Effector memory CD8-positive, alpha-beta T cell (primary cell): ENCODE measurements around the gene GOLIM4.
"Not testable (repeated sequence)": the region's sequence is repeated elsewhere in the genome, so short reads cannot be mapped to it uniquely, and the experiment has no call there.

Source experiments
- ATAC-seq: fragments of 150-1000 bp; cut with Tn5 transposase; replicated peaks from 2 replicates; pipeline ENCODE4 v1.10.0; 2021; ENCODE audit warnings: mild to moderate bottlenecking, moderate library complexity
- DNase-seq, 3 experiments: peaks; one replicate each; pipeline ENCODE4 v3.0.0; 2021
- H3K27ac Mint-ChIP-seq, 2 donors: one replicate each; pipeline ENCODE4 v1.8.0; 2022; ENCODE audit warnings: mild to moderate bottlenecking in 2 of 2, mixed read lengths in 2 of 2, moderate library complexity in 2 of 2
- H3K27me3 Mint-ChIP-seq, 2 donors: one replicate each; pipeline ENCODE4 v1.8.0; 2022; ENCODE audit warnings: mixed read lengths in 2 of 2
- H3K36me3 Mint-ChIP-seq: one replicate; pipeline ENCODE4 v1.8.0; 2022; ENCODE audit warnings: mild to moderate bottlenecking, moderate library complexity, mixed read lengths; ENCODE audit not compliant: insufficient read depth
- H3K4me1 Mint-ChIP-seq, 2 donors: one replicate each; pipeline ENCODE4 v1.8.0; 2022; ENCODE audit warnings: low read depth in 2 of 2, mixed read lengths in 2 of 2
- H3K4me3 Mint-ChIP-seq, 2 donors: one replicate each; pipeline ENCODE4 v1.8.0; 2022; ENCODE audit warnings: mild to moderate bottlenecking in 2 of 2, mixed read lengths in 2 of 2, moderate library complexity in 2 of 2
- H3K9me3 Mint-ChIP-seq, 2 donors: one replicate each; pipeline ENCODE4 v1.8.0; 2022; ENCODE audit warnings: mixed read lengths in 2 of 2
- total RNA-seq, 9 experiments: gene quantifications; one replicate each; lab custom pipeline; 2026; lab: John Stamatoyannopoulos, UW

GOLIM4 gene
- total RNA-seq = 1.2 to 15.3 (median 5.3) reads per million in 9 experiments

- H3K4me1 Mint-ChIP-seq = peaks cover 0 to 7% of the 10 kb centered on the region in 2 donors
- H3K27me3 Mint-ChIP-seq = peaks cover 0 to 9% of the 10 kb centered on the region in 2 donors
- H3K9me3 Mint-ChIP-seq = no peaks in the 10 kb centered on the region
- H3K36me3 Mint-ChIP-seq = no peaks in the 10 kb centered on the region
- peak; percentile 4 to 28 (median 19) for DNase-seq
- H3K27ac Mint-ChIP-seq = peak within 1 kb of the TSS in 1 of 2 donors; percentile 75
- peak; percentile 70 for ATAC-seq
- H3K4me3 Mint-ChIP-seq = peak within 1 kb of the TSS; percentile 75 to 85
Measured at GRCh38 chr3:168095611-168096209, at the start of gene GOLIM4. Gene GOLIM4 (minus strand): TSS chr3:168095924. CDS start chr3:168095285, 639 bp downstream.

DNA sequence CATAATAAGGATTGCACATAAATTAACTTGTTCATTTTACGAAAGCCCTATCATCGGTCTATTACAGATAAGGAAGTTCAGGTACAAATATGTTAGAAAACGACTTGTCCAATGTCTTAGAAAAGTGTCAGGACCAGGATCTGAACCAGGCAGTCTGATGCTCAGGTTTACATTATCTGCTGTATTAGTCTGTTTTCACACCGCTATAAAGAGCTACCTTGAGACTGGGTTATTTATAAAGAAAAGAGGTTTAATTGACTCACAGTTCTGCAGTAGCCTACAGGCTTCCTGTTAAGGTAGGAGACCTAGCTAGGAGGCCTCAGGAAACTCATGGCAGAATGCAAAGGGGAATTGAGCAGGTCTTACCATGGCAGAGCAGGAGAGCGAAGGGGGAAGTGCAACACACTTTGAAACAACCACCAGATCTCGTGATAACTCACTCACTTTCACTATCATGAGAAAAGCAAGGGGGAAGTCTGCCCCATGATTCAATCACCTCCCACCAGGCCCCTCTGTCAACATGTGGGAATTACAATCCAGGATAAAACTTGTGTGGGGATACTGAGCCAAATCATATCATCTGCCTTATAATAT, 45.8 kb upstream of the GOLIM4 start:
- Mint-ChIP-seq H3K9me3 (peaks cover 0 to 2% of the 10 kb centered on the region in 2 donors), H3K27me3 (no peaks in the 10 kb centered on the region), H3K36me3 (no peaks in the 10 kb centered on the region), H3K27ac (no peak overlapping the region), H3K4me3 (no peak overlapping the region), H3K4me1 (no peaks in the 10 kb centered on the region)
- no peak for DNase-seq
- no peak for ATAC-seq

GRCh38 chr3:168139947-168140346, 44.2 kb upstream of the GOLIM4 start:
- Mint-ChIP-seq H3K9me3 (peaks cover 0 to 2% of the 10 kb centered on the region in 2 donors), H3K36me3 (no peaks in the 10 kb centered on the region), H3K27ac (no peak overlapping the region), H3K4me1 (no peaks in the 10 kb centered on the region), H3K27me3 (no peaks in the 10 kb centered on the region), H3K4me3 (no peak overlapping the region)
- ATAC-seq (no peak), DNase-seq (no peak)

- H3K4me1 Mint-ChIP-seq = no peaks in the 10 kb centered on the region
- no peaks in the 10 kb centered on the region for H3K27me3 Mint-ChIP-seq
- DNase-seq (no peak), ATAC-seq (no peak)
- H3K27ac Mint-ChIP-seq = no peak overlapping the region
- H3K36me3 Mint-ChIP-seq = no peaks in the 10 kb centered on the region
- H3K9me3 Mint-ChIP-seq = peaks cover 0 to 2% of the 10 kb centered on the region in 2 donors
- H3K4me3 Mint-ChIP-seq = no peak overlapping the region
Measured at GRCh38 chr3:168138421-168138820, 42.7 kb upstream of the GOLIM4 start.

- Mint-ChIP-seq H3K9me3 (no peaks in the 10 kb centered on the region), H3K4me1 (no peaks in the 10 kb centered on the region), H3K4me3 (no peak overlapping the region), H3K36me3 (no peaks in the 10 kb centered on the region), H3K27ac (no peak overlapping the region), H3K27me3 (peaks cover 0 to under 1% of the 10 kb centered on the region in 2 donors)
- no peak for DNase-seq
- ATAC-seq = no peak
Measured at GRCh38 chr3:168134931-168135330, 39.2 kb upstream of the GOLIM4 start.

- H3K27me3 Mint-ChIP-seq = peaks cover 17 to 20% of the 10 kb centered on the region in 2 donors
- H3K4me3 Mint-ChIP-seq, H3K4me1 Mint-ChIP-seq, ATAC-seq, DNase-seq, H3K36me3 Mint-ChIP-seq, H3K9me3 Mint-ChIP-seq, H3K27ac Mint-ChIP-seq: not testable (repeated sequence)
Measured at GRCh38 chr3:168130250-168130649, 34.5 kb upstream of the GOLIM4 start.

DNA sequence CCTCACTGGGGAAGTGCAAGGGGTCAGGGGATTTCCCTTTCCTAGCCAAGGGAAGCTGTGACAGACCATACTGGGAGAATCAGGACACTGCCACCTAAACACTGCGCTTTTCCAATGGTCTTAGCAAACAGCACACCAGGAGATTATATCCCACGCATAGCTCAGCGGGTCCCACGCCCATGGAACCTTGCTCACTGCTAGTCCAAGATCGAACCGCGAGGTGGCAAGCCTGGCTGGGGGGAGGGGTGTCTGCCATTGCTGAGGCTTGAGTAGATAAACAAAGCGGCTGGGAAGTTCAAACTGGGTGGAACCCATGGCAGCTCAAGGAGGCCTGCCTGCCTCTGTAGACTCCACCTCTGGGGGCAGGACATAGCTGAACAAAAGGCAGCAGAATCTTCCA, 32.7 kb upstream of the GOLIM4 start:
- H3K27ac Mint-ChIP-seq = not testable (repeated sequence)

DNA sequence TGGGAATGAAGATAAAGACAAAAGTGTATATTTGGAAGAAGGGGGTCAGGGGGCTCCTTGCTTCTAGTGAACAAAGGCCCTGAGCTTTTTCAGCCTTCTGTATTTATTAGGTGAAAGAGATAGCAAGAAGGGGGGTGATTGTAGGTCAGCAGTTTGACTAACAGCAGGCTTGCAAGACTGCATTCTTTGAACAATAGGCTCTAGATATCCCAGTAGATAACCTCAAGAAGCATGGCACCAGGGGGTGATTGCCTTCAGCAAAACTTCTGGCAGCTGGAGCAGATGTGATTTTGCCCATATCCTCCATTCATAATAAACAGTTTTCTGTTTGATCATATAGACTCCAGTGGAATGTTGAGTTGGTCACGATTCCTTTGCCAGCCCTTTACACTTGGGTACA, 31.7 kb upstream of the GOLIM4 start:
- Mint-ChIP-seq H3K27ac (no peak overlapping the region), H3K36me3 (no peaks in the 10 kb centered on the region), H3K9me3 (peaks cover 0 to 8% of the 10 kb centered on the region in 2 donors), H3K4me3 (no peak overlapping the region), H3K4me1 (no peaks in the 10 kb centered on the region), H3K27me3 (peaks cover 17 to 21% of the 10 kb centered on the region in 2 donors)
- DNase-seq (no peak), ATAC-seq (no peak)

More for the DNA sequence above, 32.7 kb upstream of the GOLIM4 start:
- H3K4me3 Mint-ChIP-seq, H3K9me3 Mint-ChIP-seq, H3K4me1 Mint-ChIP-seq, DNase-seq, ATAC-seq, H3K36me3 Mint-ChIP-seq: not testable (repeated sequence)
- peaks cover 17 to 21% of the 10 kb centered on the region in 2 donors for H3K27me3 Mint-ChIP-seq

GRCh38 chr3:168124791-168125190, 29.1 kb upstream of the GOLIM4 start:
- Mint-ChIP-seq H3K27me3 (peaks cover 15 to 21% of the 10 kb centered on the region in 2 donors), H3K27ac (no peak overlapping the region)
- no peak for ATAC-seq

GRCh38 chr3:168124291-168124690, 28.6 kb upstream of the GOLIM4 start:
- H3K4me3 Mint-ChIP-seq = no peak overlapping the region
- H3K9me3 Mint-ChIP-seq = peaks cover 0 to 3% of the 10 kb centered on the region in 2 donors
- H3K27ac Mint-ChIP-seq = no peak overlapping the region
- ATAC-seq (no peak), DNase-seq (no peak)
- peaks cover 10 to 18% of the 10 kb centered on the region in 2 donors for H3K27me3 Mint-ChIP-seq
- no peaks in the 10 kb centered on the region for H3K4me1 Mint-ChIP-seq
- no peaks in the 10 kb centered on the region for H3K36me3 Mint-ChIP-seq

More at GRCh38 chr3:168124791-168125190, 29.1 kb upstream of the GOLIM4 start:
- peaks cover 0 to 8% of the 10 kb centered on the region in 2 donors for H3K9me3 Mint-ChIP-seq
- no peaks in the 10 kb centered on the region for H3K36me3 Mint-ChIP-seq
- DNase-seq = no peak
- no peaks in the 10 kb centered on the region for H3K4me1 Mint-ChIP-seq
- H3K4me3 Mint-ChIP-seq = no peak overlapping the region

GRCh38 chr3:168123201-168124176, 27.8 kb upstream of the GOLIM4 start:
- peaks cover 7 to 13% of the 10 kb centered on the region in 2 donors for H3K27me3 Mint-ChIP-seq
- no peak for ATAC-seq

DNA sequence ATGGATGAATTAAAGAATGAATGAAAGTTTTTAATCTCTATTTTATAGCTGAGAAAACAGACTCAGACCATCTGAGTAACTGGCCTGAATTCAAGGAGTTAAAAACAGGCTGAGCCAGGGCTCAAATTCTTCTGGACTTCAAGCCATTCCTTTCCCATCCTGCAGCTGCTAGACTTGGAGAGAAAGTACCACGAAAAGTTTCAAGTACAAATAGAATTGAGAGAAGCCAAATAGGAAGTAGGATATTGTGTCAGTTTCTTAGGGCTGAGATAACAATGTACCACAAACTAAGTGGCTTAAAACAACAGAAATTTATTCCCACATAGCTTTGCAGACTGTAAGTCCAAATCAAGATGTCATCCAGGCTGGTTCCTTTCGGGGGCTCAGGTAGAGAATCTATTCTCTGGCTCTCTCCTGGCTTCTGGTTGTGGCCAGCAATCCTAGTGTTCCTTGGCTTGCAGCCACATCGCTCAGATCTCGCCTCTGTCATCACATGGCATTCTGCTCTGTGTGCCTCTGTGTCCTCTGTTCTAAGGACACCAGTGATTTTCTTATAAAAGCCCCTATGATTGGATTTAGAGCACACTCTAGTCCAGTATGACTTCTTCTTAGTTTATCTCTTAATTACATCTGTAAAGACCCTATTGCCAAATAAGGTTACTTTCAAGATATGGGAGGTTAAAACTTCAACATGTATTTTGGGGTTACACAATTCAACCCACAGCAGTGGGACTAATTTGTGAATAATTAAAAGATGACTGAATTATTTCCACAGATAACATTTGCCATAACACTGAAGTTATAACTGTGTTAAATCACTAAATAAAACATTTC, 25.7 kb upstream of the GOLIM4 start:
- DNase-seq (no peak), ATAC-seq (no peak)
- Mint-ChIP-seq H3K4me3 (no peak overlapping the region), H3K4me1 (no peaks in the 10 kb centered on the region), H3K27ac (no peak overlapping the region), H3K27me3 (peaks cover 0 to 8% of the 10 kb centered on the region in 2 donors), H3K9me3 (no peaks in the 10 kb centered on the region), H3K36me3 (no peaks in the 10 kb centered on the region)

More at GRCh38 chr3:168123201-168124176, 27.8 kb upstream of the GOLIM4 start:
- no peaks in the 10 kb centered on the region for H3K4me1 Mint-ChIP-seq
- no peak for DNase-seq
- no peak overlapping the region for H3K4me3 Mint-ChIP-seq
- no peaks in the 10 kb centered on the region for H3K9me3 Mint-ChIP-seq
- no peaks in the 10 kb centered on the region for H3K36me3 Mint-ChIP-seq
- H3K27ac Mint-ChIP-seq = no peak overlapping the region
